Activated CD8-positive, alpha-beta T cell treated with anti-CD3 and anti-CD28 coated beads for 36 hours (primary cell): ENCODE results near the gene FBP1. TPM values are rescaled to one million over a fixed set of nuclear protein-coding genes. Genes with fewer than 3 reads are reported as not detected.

Source experiments
- ATAC-seq: fragments of 200-7000 bp; cut with Tn5 transposase; one replicate; pipeline ENCODE4 v1.10.0; 2021; ENCODE audit warnings: mild to moderate bottlenecking, moderate library complexity
- CTCF ChIA-PET: fragments of 350-600 bp; sonication (Branson Sonifier 250); formaldehyde crosslinking; loops from one replicate; lab custom pipeline; 2021; ENCODE audit warnings: antibody characterized with exemption; lab: Charles Lee
- POLR2A ChIA-PET: fragments of 350-600 bp; sonication (Branson Sonifier 250); formaldehyde crosslinking; loops from one replicate; lab custom pipeline; 2021; ENCODE audit warnings: antibody characterized with exemption; lab: Charles Lee
- DNase-seq: peaks from one replicate; pipeline ENCODE4 v3.0.0-alpha.2; 2020
- H3K27ac Mint-ChIP-seq: one replicate; pipeline ENCODE4 v1.8.0; 2021; ENCODE audit warnings: mild to moderate bottlenecking, mixed read lengths
- H3K27me3 Mint-ChIP-seq: one replicate; pipeline ENCODE4 v1.8.0; 2021; ENCODE audit warnings: mixed read lengths
- H3K36me3 Mint-ChIP-seq: one replicate; pipeline ENCODE4 v1.8.0; 2021; ENCODE audit warnings: low read depth, mixed read lengths
- H3K4me1 Mint-ChIP-seq: one replicate; pipeline ENCODE4 v1.8.0; 2021; ENCODE audit warnings: low read depth, mixed read lengths
- H3K4me3 Mint-ChIP-seq: one replicate; pipeline ENCODE4 v1.8.0; 2021; ENCODE audit warnings: mild to moderate bottlenecking, moderate library complexity, mixed read lengths
- H3K9me3 Mint-ChIP-seq: one replicate; pipeline ENCODE4 v1.8.0; 2021; ENCODE audit warnings: mixed read lengths
- CTCF ChIP-seq: fragments of 200-600 bp; IDR thresholded peaks from one replicate; pipeline ENCODE4 v1.8.0; 2022; ENCODE audit warnings: antibody characterized with exemption, mild to moderate bottlenecking
- intact Hi-C: fragments of 100-400 bp; cut with micrococcal nuclease; formaldehyde crosslinking; loops from one replicate; pipeline ENCODE4 v1.10.0; 2022
- total RNA-seq, 2 experiments: library from RNA; stranded (reverse); gene quantifications; one replicate each; pipeline ENCODE4 v1.2.3, GENCODE V29; 2021

Gene FBP1
- total RNA-seq, 2 experiments from 2014 or later = 1.2 to 1.4 TPM

GRCh38 chr9:94577571-94577970 lies 61.7 kb downstream of the FBP1 start:
- H3K36me3 Mint-ChIP-seq = no peaks in the 10 kb centered on the region
- no peak for TF ChIP-seq CTCF
- intact Hi-C loops = no loop called here
- no peak overlapping the region for H3K4me3 Mint-ChIP-seq
- DNase-seq (no peak), ATAC-seq (no peak)
- ChIA-PET CTCF (no interaction called here), POLR2A (no interaction called here)
- no peaks in the 10 kb centered on the region for H3K9me3 Mint-ChIP-seq
- peaks cover 3% of the 10 kb centered on the region for H3K27me3 Mint-ChIP-seq
- no peaks in the 10 kb centered on the region for H3K4me1 Mint-ChIP-seq
- no peak overlapping the region for H3K27ac Mint-ChIP-seq

GRCh38 chr9:94577036-94577435 lies 62.3 kb downstream of the FBP1 start:
- Mint-ChIP-seq H3K27me3 (peaks cover 7% of the 10 kb centered on the region), H3K27ac (no peak overlapping the region), H3K4me1 (no peaks in the 10 kb centered on the region), H3K36me3 (no peaks in the 10 kb centered on the region), H3K4me3 (no peak overlapping the region), H3K9me3 (no peaks in the 10 kb centered on the region)
- DNase-seq = no peak
- TF ChIP-seq CTCF = no peak
- intact Hi-C loops = no loop called here
- ChIA-PET POLR2A (no interaction called here), CTCF (no interaction called here)
- no peak for ATAC-seq

GRCh38 chr9:94576131-94576530 lies 63.2 kb downstream of the FBP1 start:
- H3K36me3 Mint-ChIP-seq = no peaks in the 10 kb centered on the region
- ChIA-PET POLR2A (no interaction called here), CTCF (no interaction called here)
- intact Hi-C loops = no loop called here
- H3K4me3 Mint-ChIP-seq = no peak overlapping the region
- peaks cover 7% of the 10 kb centered on the region for H3K27me3 Mint-ChIP-seq
- DNase-seq (no peak), ATAC-seq (no peak)
- no peaks in the 10 kb centered on the region for H3K4me1 Mint-ChIP-seq
- no peaks in the 10 kb centered on the region for H3K9me3 Mint-ChIP-seq
- no peak for TF ChIP-seq CTCF
- H3K27ac Mint-ChIP-seq = no peak overlapping the region

GRCh38 chr9:94568972-94569712 lies 70.2 kb downstream of the FBP1 start:
- ChIA-PET CTCF (interaction anchor here (1.1 kb wide), 1 partner anchor 34 kb away, joined by 4 read pairs; no protein-coding TSS in a partner anchor), POLR2A (no interaction called here)
- no peak for DNase-seq
- Mint-ChIP-seq H3K4me1 (no peaks in the 10 kb centered on the region), H3K27me3 (peaks cover 7% of the 10 kb centered on the region), H3K27ac (no peak overlapping the region), H3K9me3 (no peaks in the 10 kb centered on the region), H3K36me3 (no peaks in the 10 kb centered on the region), H3K4me3 (no peak overlapping the region)
- ATAC-seq = no peak
- intact Hi-C loops = no loop called here
- TF ChIP-seq CTCF = no peak

- H3K4me1 Mint-ChIP-seq = no peaks in the 10 kb centered on the region
- H3K9me3 Mint-ChIP-seq = peaks cover 2% of the 10 kb centered on the region
- H3K36me3 Mint-ChIP-seq = no peaks in the 10 kb centered on the region
- ChIA-PET CTCF (no interaction called here), POLR2A (no interaction called here)
- intact Hi-C loops = no loop called here
- peaks cover 10% of the 10 kb centered on the region for H3K27me3 Mint-ChIP-seq
- no peak for ATAC-seq
- no peak overlapping the region for H3K4me3 Mint-ChIP-seq
- no peak for DNase-seq
- TF ChIP-seq CTCF = no peak
- H3K27ac Mint-ChIP-seq = no peak overlapping the region
These were observed 70.9 kb downstream of the FBP1 start for GRCh38 chr9:94568250-94568889.
